Activated CD4-positive, alpha-beta T cell treated with anti-CD3 and anti-CD28 coated beads for 4 hours (primary cell): ENCODE measurements around the gene RNLS.
A peak's percentile ranks its signal among the peaks of the same experiment; 100 is the strongest.

Experiments used
- DNase-seq, 2 donors: peaks; one replicate each; pipeline ENCODE4 v3.0.0-alpha.2; 2020

The RNLS gene

GRCh38 chr10:88582806-88583583 is at the start of gene RNLS:
RNLS (minus strand) TSS chr10:88583318.
- DNase-seq, result peak; percentile 57 to 62

- DNase-seq, result no peak
Observed at GRCh38 chr10:88624840-88625239, 41.7 kb upstream of the RNLS start.

GRCh38 chr10:88623835-88624234 is 40.7 kb upstream of the RNLS start:
- DNase-seq, result no peak

GRCh38 chr10:88620441-88620840 is 37.3 kb upstream of the RNLS start:
- no peak for DNase-seq

GRCh38 chr10:88618496-88618895 is 35.4 kb upstream of the RNLS start:
- no peak for DNase-seq

GRCh38 chr10:88617772-88618300 is 34.7 kb upstream of the RNLS start:
- no peak for DNase-seq

GRCh38 chr10:88616250-88616977 is 33.3 kb upstream of the RNLS start:
- no peak for DNase-seq

- no peak for DNase-seq
Observed at GRCh38 chr10:88608780-88609179, 25.7 kb upstream of the RNLS start.

GRCh38 chr10:88608052-88608732 is 25.1 kb upstream of the RNLS start:
- no peak for DNase-seq

- no peak for DNase-seq
Observed at GRCh38 chr10:88598055-88598454, 14.9 kb upstream of the RNLS start.

GRCh38 chr10:88594482-88594881 is 11.4 kb upstream of the RNLS start:
- no peak for DNase-seq

GRCh38 chr10:88592906-88593305 is 9.8 kb upstream of the RNLS start:
- no peak for DNase-seq

GRCh38 chr10:88592381-88592780 is 9.3 kb upstream of the RNLS start:
- DNase-seq, result no peak

GRCh38 chr10:88586462-88586861 is 3.3 kb upstream of the RNLS start, which contains the start of gene LIPJ:
LIPJ (plus strand) TSS chr10:88586762; CDS start chr10:88590688, 3,926 bp downstream.
- no peak for DNase-seq

- DNase-seq, result no peak
Observed at GRCh38 chr10:88583584-88583957, 453 bp upstream of the RNLS start.

GRCh38 chr10:88582411-88582805 is 710 bp downstream of the RNLS start:
- no peak for DNase-seq

- no peak for DNase-seq
Observed at GRCh38 chr10:88565072-88565471, 18.0 kb downstream of the RNLS start.

- DNase-seq, result no peak
Observed at GRCh38 chr10:88562152-88562551, 21.0 kb downstream of the RNLS start.

- DNase-seq, result no peak
Observed at GRCh38 chr10:88557658-88558057, 25.5 kb downstream of the RNLS start.

GRCh38 chr10:88557256-88557655 is 25.9 kb downstream of the RNLS start:
- DNase-seq, result no peak

- no peak for DNase-seq
Observed at GRCh38 chr10:88555190-88555908, 27.8 kb downstream of the RNLS start.

GRCh38 chr10:88553116-88553752 is 29.9 kb downstream of the RNLS start:
- DNase-seq, result peak; percentile 11 to 28
